ENCODE results near the gene WDR74.
"Not testable (repeated sequence)": the region's sequence is repeated elsewhere in the genome, so short reads cannot be mapped to it uniquely, and the experiment has no call there.

WDR74 gene

GRCh38 chr11:62840721-62841360 is 1.5 kb upstream of the WDR74 start:
- DNase-seq, result not testable (repeated sequence)

- no peak for DNase-seq
These were observed 4.1 kb downstream of the WDR74 start for GRCh38 chr11:62835336-62835735.

- no peak for DNase-seq
These were observed 6.8 kb downstream of the WDR74 start, which contains the start of gene TEX54 for GRCh38 chr11:62832336-62833234. Gene TEX54, minus strand, starts transcription at chr11:62832841.

GRCh38 chr11:62831520-62832335 is 7.7 kb downstream of the WDR74 start, which contains the start of gene STX5:
Gene STX5, minus strand, starts transcription at chr11:62832051. Its CDS starts 808 bp downstream, at chr11:62831243.
- peak; percentile 98 for DNase-seq

DNA sequence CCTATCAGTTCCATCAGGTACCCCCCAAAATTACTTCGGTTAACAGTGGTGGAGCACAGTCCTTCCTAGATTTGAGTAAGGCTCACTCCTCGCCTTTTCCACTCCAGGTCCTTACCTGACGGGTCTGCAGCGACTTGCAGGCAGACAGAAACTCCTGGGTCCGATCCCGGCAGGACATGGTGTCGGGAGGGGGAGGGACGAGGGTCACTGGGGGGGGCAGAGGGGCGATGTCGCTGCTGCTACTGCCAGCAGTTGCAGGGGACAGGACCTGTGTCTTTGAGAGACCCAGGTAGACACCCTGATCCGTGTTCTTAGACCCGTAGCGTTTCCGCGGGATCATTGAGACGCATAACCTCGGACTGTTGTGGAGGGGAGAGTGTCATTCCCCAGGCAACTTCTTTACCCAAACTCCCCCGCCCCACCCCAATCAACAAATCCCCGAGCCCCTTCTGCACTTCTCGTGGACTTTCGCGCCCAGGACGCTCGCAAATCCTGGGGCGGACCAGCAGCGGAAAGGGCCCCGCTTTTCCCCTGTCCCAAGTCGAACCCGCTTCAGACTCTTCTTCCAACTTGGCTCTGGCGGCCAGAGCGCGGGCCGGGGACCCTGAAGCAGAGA is 8.4 kb downstream of the WDR74 start:
- no peak for DNase-seq

DNA sequence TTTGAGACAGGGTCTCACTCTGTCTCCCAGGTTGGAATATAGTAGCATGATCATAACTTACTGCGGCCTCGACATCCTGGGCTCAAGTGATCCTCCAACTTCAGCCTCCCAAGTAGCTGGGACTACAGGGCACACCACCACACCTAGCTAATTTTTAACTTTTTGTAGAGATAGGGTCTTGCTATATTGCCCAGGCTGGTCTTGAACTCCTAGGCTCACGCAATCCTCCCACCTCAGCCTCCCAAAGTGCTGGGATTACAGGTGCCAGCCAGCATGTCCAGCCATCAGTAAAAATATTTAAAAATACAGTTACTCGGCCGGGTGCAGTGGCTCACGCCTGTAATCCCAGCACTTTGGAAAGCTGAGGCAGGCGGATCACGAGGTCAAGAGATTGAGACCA is 11.3 kb downstream of the WDR74 start:
- DNase-seq, result not testable (repeated sequence)

GRCh38 chr11:62823677-62824076 is 15.7 kb downstream of the WDR74 start:
- no peak for DNase-seq

DNA sequence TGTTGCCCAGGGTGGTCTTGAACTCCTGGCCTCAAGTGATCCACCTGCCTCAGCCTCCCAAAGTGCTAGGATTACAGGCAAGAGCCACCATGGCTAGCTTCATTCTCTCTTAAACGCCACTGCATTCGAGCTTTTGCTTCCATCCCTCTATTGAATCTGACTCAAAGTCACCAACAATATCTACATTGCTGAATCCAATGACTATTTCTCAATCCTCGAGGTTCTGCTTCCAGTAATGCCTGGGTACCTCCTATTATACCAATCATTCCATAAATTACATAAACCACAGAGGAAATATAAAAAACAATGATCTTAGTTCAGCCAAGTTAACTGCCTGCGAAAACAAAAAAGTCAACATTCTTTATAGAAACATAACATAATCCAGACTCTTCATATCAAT is 22.3 kb downstream of the WDR74 start:
- DNase-seq, result no peak

GRCh38 chr11:62816557-62816956 is 22.8 kb downstream of the WDR74 start:
- DNase-seq, result no peak

GRCh38 chr11:62811659-62812058 is 27.7 kb downstream of the WDR74 start:
- no peak for DNase-seq

- no peak for DNase-seq
These were observed 28.6 kb downstream of the WDR74 start for GRCh38 chr11:62810748-62811147.

DNA sequence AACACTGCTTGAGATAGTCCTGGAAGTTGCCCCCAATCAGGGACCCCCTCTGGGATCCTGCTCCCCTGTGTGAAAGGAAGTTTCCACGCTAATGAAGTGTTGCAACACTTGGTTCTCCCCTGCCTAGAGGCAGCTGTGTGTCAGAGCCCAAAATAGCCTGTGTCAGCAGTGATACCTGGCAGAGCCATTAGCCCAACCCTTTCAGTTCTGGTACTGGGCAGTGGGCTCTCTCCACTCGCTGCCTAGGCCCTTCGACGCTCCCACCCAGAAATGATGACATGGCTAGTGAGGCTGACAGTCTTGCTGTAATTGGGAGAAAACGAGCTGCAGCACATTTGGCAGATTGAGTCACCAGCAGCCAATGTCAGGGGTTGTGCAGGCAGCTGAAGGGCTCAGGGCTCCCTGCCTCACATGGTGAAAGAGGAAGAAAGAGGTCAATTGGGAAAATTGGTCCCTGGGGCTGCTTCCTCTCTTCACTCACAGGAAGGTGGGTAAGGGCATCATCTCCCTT is 32.7 kb downstream of the WDR74 start:
- no peak for DNase-seq

- no peak for DNase-seq
These were observed 33.4 kb downstream of the WDR74 start for GRCh38 chr11:62805961-62806441.

DNA sequence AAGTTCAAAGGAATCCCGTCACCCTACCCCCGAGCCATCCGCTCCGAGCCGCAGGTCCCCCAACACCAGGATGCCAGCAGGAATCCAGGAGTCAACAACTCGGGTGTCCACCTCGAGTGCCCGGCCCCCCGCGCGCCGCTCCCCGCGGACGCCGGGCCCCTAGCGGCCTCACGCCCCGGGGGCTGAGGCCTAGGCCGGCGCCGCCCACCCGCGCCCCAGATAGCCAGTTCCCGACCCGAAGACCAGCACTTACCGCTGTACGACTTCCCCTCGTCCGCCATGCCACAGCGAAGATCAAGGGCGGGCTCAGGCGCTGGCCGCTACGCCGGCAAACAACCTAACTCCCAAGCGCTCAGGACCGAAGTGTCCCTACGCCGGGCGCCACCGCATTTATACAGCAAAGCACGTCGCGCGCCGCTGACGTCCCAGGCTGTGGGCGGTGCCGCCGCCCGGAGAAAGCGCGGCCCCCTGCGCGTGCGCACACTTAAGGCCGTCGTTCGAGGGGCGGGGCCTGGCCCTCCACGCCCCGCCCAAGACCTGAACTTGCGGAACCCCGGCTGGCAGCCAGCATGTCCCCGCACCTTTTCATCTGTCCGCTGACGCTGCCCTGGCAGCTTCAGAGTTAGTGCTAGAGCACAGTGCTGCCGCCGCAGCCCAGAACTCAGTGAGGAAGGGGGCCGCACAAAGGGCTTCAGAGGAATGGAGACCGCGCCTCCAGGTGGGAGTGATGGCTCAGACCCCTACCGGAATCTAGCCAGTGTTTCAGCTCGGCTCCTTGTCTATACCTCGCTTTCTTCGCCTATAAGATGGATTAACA is 34.1 kb downstream of the WDR74 start, which contains the start of gene NXF1:
Gene NXF1, minus strand, starts transcription at position 365 of the 817 bp plus-strand sequence. Its CDS starts 84 bp downstream, at position 281.
- DNase-seq, result peak; percentile 91

DNA sequence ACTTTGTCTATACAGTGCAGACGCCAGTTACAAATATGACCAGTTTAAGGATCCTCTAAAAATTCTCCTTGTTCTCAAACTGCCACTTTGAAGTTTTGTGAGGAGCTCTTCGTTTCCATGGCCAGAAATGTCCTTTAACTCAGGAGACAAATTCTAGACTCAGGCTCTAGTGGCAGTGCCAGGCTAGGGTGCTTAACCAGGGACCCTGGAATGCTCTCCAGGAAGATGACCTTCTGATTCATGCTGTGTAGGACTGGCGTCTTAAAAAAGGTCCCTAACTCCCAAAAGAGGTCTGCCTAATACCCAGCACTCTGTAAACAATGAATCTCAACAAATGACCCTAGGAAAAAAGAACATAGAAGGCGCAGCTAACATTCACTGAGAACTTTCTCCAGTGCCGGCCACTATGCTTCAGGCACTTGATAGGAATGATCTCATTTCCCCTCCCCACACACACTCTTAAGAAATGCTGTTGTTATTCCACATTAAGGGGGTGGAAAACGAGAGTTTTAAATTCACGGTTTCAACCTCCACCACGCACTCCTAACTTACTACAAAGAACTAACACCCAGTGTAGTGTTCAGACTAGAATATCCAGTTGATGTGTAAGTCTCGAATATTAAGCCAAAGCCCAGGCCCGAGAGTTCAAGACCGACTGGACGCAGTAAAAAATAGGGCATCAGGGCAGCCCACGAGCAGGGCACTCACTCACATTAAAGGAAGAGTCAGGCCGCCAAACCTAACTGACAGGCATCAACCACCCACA is 34.9 kb downstream of the WDR74 start:
- DNase-seq, result peak; percentile 16

DNA sequence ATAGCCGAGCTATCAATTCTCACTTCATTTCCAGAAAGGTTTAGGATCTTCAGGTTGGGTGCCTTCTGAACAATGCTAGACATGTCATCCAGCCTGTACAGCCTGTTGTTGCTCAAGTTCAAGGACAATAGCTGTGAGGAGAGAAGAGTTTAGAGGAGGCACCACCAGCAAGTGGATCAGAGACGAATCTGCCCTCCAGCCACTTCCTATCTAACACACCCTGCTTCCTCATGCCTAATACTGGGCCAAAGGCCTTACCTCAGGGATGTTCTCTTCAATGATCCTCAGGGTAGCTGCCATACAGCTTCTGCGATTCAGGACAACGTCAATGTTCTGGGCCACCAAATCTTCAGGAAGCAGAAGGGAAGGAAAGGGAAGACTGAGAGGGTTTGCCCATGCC is 38.3 kb downstream of the WDR74 start:
- DNase-seq, result no peak

- DNase-seq, result no peak
These were observed 39.9 kb downstream of the WDR74 start for GRCh38 chr11:62799486-62799885.

DNA sequence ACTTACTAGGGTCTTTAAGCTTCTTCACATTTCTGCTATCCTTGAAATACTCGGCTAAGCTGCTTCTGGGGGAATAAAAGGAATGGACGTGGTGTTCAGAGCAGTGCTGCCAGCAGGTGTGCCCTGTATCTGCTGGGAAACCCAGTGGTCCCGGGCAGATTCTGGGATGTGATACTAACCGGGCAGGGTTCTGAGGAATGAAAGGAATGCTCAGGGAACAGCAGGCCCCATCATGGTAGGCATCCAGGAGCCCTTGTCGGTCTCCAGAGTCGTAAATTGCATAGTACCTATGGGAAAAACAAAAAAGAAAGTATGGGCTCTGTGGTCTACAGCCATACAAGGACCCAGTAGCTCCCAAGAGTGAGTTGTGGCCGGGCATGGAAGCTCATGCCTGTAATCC is 43.1 kb downstream of the WDR74 start:
- DNase-seq, result no peak

GRCh38 chr11:62794201-62794775 is 45.1 kb downstream of the WDR74 start:
- DNase-seq, result no peak

GRCh38 chr11:62792202-62792575 is 47.2 kb downstream of the WDR74 start:
- DNase-seq, result no peak
